ENCODE results near the gene KCNK2. TPM values are rescaled to one million over a fixed set of nuclear protein-coding genes. Genes with fewer than 3 reads are reported as not detected.

Gene KCNK2
- total and polyA plus RNA-seq, 10 of the 15 experiments (the other 5 are each of a cell fraction or from before 2014, with no cell fraction given) = 0.04 to 0.13 (median 0.08) TPM; not detected in 4

- intact Hi-C loops (cut with micrococcal nuclease; ENCODE audit: unreplicated experiment) (no loop called here), in situ Hi-C loops (cut with MboI) (no loop called here)
- 0% methylated on average over 1 of the region's 1 CpG for WGBS (ENCODE audit: insufficient coverage, insufficient replicate concordance, low lambda C conversion rate, missing lambda C conversion rate)
- Histone ChIP-seq H3K36me3 (ENCODE audit: control insufficient read depth in 2 of 2, insufficient read depth in 2 of 2, low read length in 1 of 2) (no peaks in the 10 kb centered on the region), H4K20me1 (ENCODE audit: control insufficient read depth, insufficient read depth) (no peaks in the 10 kb centered on the region), H3K4me1 (ENCODE audit: control insufficient read depth, insufficient read depth, low read length) (no peaks in the 10 kb centered on the region), H3K79me2 (ENCODE audit: control insufficient read depth, insufficient read depth, low read length) (no peaks in the 10 kb centered on the region), H3K27me3 (replicated peaks in 1 of 2; ENCODE audit: control insufficient read depth in 2 of 2, insufficient read depth in 2 of 2, low read length in 1 of 2) (no peaks in the 10 kb centered on the region), H2AFZ (ENCODE audit: control insufficient read depth, low read depth, low read length) (no peak overlapping the region), H3K4me3 (no peak overlapping the region), H3K9me3 (replicated peaks; ENCODE audit: control insufficient read depth, insufficient read depth, low read length) (no peaks in the 10 kb centered on the region), H3K9ac (ENCODE audit: control insufficient read depth, insufficient read depth, low read length) (no peak overlapping the region), H3K4me2 (ENCODE audit: control insufficient read depth, insufficient read depth) (no peak overlapping the region), H3K27ac (ENCODE audit: control insufficient read depth, insufficient read depth) (no peak overlapping the region)
- SMC1A ChIA-PET (ENCODE audit: uncharacterized antibody, unreplicated experiment) = no interaction called here
- CTCF ChIA-PET = no interaction called here
- DNase-seq (ENCODE audit: low read depth, low spot score) = no peak
- POLR2A ChIA-PET = no interaction called here
- RAD21 ChIA-PET (ENCODE audit: unreplicated experiment) = no interaction called here
- BruUV-seq (replicated peaks) = no TSS peak
- no peak for ATAC-seq
- FAIRE-seq = no peak
- TF ChIP-seq BMI1 (IDR thresholded peaks at IDR 0.05; ENCODE audit: borderline replicate concordance) (no peak), FOXM1 (IDR thresholded peaks at IDR 0.05; ENCODE audit: low read depth, low read length) (no peak), NKRF (conservative IDR thresholded peaks at IDR 0.05) (no peak), NFYB (IDR thresholded peaks at IDR 0.05; ENCODE audit: insufficient read depth, low read depth, low read length) (no peak), CBX3 (IDR thresholded peaks at IDR 0.05; ENCODE audit: borderline replicate concordance, low read depth) (no peak), ELK1 (IDR thresholded peaks at IDR 0.05; ENCODE audit: low read depth, low read length) (no peak), E2F8 (IDR thresholded peaks at IDR 0.05; ENCODE audit: low read depth, partially characterized antibody) (no peak), ZBED1 (IDR thresholded peaks at IDR 0.05; ENCODE audit: borderline replicate concordance) (no peak), E4F1 (IDR thresholded peaks at IDR 0.05; ENCODE audit: borderline replicate concordance, partially characterized antibody) (no peak), CEBPB (IDR thresholded peaks at IDR 0.05; ENCODE audit: borderline replicate concordance in 1 of 2, low read depth in 2 of 2, low read length in 2 of 2) (no peak), RFX5 (IDR thresholded peaks at IDR 0.05; ENCODE audit: low read depth, low read length) (no peak)
These were observed 35.5 kb downstream of the KCNK2 start for GRCh38 chr1:215118081-215118480.

All from GM12878 (cell line).